ENCODE results near the gene CHID1.

The CHID1 gene

GRCh38 chr11:865462-866430 is 44.9 kb downstream of the CHID1 start:
- no peaks in the 10 kb centered on the region for H3K27me3 ChIP-seq
- no peak for TF ChIP-seq CTCF (IDR thresholded peaks at IDR 0.05)
- no peaks in the 10 kb centered on the region for H3K9me3 ChIP-seq
- H3K36me3 ChIP-seq: peaks cover 7% of the 10 kb centered on the region
- no peaks in the 10 kb centered on the region for H3K4me1 ChIP-seq (ENCODE audit: control insufficient read depth in 1 of 2, insufficient read depth in 1 of 2, low read depth in 1 of 2, low read length in 1 of 2)
- no peak overlapping the region for H3K27ac ChIP-seq
- H3K4me3 ChIP-seq (ENCODE audit: low read depth in 1 of 2, low read length in 1 of 2): no peak overlapping the region

GRCh38 chr11:864898-865297 is 45.7 kb downstream of the CHID1 start:
- Histone ChIP-seq H3K9me3 (no peaks in the 10 kb centered on the region), H3K27ac (no peak overlapping the region), H3K4me1 (ENCODE audit: control insufficient read depth in 1 of 2, insufficient read depth in 1 of 2, low read depth in 1 of 2, low read length in 1 of 2) (no peaks in the 10 kb centered on the region), H3K4me3 (ENCODE audit: low read depth in 1 of 2, low read length in 1 of 2) (no peak overlapping the region), H3K36me3 (peaks cover 7% of the 10 kb centered on the region), H3K27me3 (no peaks in the 10 kb centered on the region)
- TF ChIP-seq CTCF (IDR thresholded peaks at IDR 0.05): no peak

- H3K4me1 ChIP-seq (ENCODE audit: control insufficient read depth in 1 of 2, insufficient read depth in 1 of 2, low read depth in 1 of 2, low read length in 1 of 2): no peaks in the 10 kb centered on the region
- H3K27me3 ChIP-seq: no peaks in the 10 kb centered on the region
- TF ChIP-seq CTCF (IDR thresholded peaks at IDR 0.05): no peak
- peaks cover 7% of the 10 kb centered on the region for H3K36me3 ChIP-seq
- H3K9me3 ChIP-seq: no peaks in the 10 kb centered on the region
- H3K27ac ChIP-seq: no peak overlapping the region
- H3K4me3 ChIP-seq (ENCODE audit: low read depth in 1 of 2, low read length in 1 of 2): no peak overlapping the region
These were observed 46.4 kb downstream of the CHID1 start for GRCh38 chr11:863910-864827.

- H3K4me1 ChIP-seq (ENCODE audit: control insufficient read depth in 1 of 2, insufficient read depth in 1 of 2, low read depth in 1 of 2, low read length in 1 of 2): no peaks in the 10 kb centered on the region
- no peaks in the 10 kb centered on the region for H3K9me3 ChIP-seq
- no peaks in the 10 kb centered on the region for H3K27me3 ChIP-seq
- no peak overlapping the region for H3K27ac ChIP-seq
- no peak overlapping the region for H3K4me3 ChIP-seq (ENCODE audit: low read depth in 1 of 2, low read length in 1 of 2)
- TF ChIP-seq CTCF (IDR thresholded peaks at IDR 0.05): no peak
- H3K36me3 ChIP-seq: no peaks in the 10 kb centered on the region
These were observed 47.3 kb downstream of the CHID1 start for GRCh38 chr11:863023-863909.

- no peak overlapping the region for H3K27ac ChIP-seq
- no peaks in the 10 kb centered on the region for H3K9me3 ChIP-seq
- H3K27me3 ChIP-seq: no peaks in the 10 kb centered on the region
- H3K36me3 ChIP-seq: no peaks in the 10 kb centered on the region
- H3K4me1 ChIP-seq (ENCODE audit: control insufficient read depth in 1 of 2, insufficient read depth in 1 of 2, low read depth in 1 of 2, low read length in 1 of 2): no peaks in the 10 kb centered on the region
- H3K4me3 ChIP-seq (ENCODE audit: low read depth in 1 of 2, low read length in 1 of 2): no peak overlapping the region
- TF ChIP-seq CTCF (IDR thresholded peaks at IDR 0.05): no peak
These were observed 48.0 kb downstream of the CHID1 start for GRCh38 chr11:862696-863022.
